SK-N-SH treated with all-trans-retinoic acid at 6 μM for 48 hours (cell line): Measurements from ENCODE around the gene FMN1.

Experiments used
- ATAC-seq: fragments of 200-7000 bp; cut with Tn5 transposase; 3 replicates; pipeline ENCODE4 v1.9.1; 2020; ENCODE audit warnings: mild to moderate bottlenecking, moderate library complexity
- CSDC2 ChIP-seq: fragments of 250-450 bp; sonication (Bioruptor Pico); IDR thresholded peaks from 2 replicates; pipeline ENCODE4 v1.5.0; 2020; ENCODE audit warnings: mild to moderate bottlenecking, moderate library complexity
- ESRRG ChIP-seq: fragments of 250-450 bp; sonication (Bioruptor Pico); IDR thresholded peaks from 2 replicates; pipeline ENCODE4 v1.6.1; 2021; ENCODE audit warnings: mild to moderate bottlenecking
- GLIS3 ChIP-seq: fragments of 250-450 bp; sonication (Bioruptor Pico); IDR thresholded peaks from 2 replicates; pipeline ENCODE4 v1.5.0; 2020; ENCODE audit warnings: mild to moderate bottlenecking, moderate library complexity
- ISL1 ChIP-seq: fragments of 250-450 bp; sonication (Bioruptor Pico); IDR thresholded peaks from 2 replicates; pipeline ENCODE4 v2.1.2; 2022; ENCODE audit warnings: mild to moderate bottlenecking, moderate library complexity
- OSR1 ChIP-seq: fragments of 250-450 bp; sonication (Bioruptor Pico); IDR thresholded peaks from 2 replicates; pipeline ENCODE4 v1.8.0; 2022; ENCODE audit warnings: moderate library complexity, mild to moderate bottlenecking, inconsistent platforms
- PPARA ChIP-seq: fragments of 250-450 bp; sonication (Bioruptor Pico); IDR thresholded peaks from 2 replicates; pipeline ENCODE4 v1.5.0; 2020; ENCODE audit warnings: mild to moderate bottlenecking, borderline replicate concordance
- RARB ChIP-seq: fragments of 250-450 bp; sonication (Bioruptor Pico); IDR thresholded peaks from 2 replicates; pipeline ENCODE4 v1.8.0; 2021; ENCODE audit warnings: mild to moderate bottlenecking, moderate library complexity
- SNAI2 ChIP-seq: fragments of 250-450 bp; sonication (Bioruptor Pico); IDR thresholded peaks from 2 replicates; pipeline ENCODE4 v1.5.0; 2020; ENCODE audit warnings: mild to moderate bottlenecking, moderate library complexity
- TCF4 ChIP-seq: fragments of 250-450 bp; sonication (Bioruptor Pico); IDR thresholded peaks from 2 replicates; pipeline ENCODE4 v1.8.0; 2021; ENCODE audit warnings: mild to moderate bottlenecking, moderate library complexity, borderline replicate concordance
- TOX ChIP-seq: fragments of 250-450 bp; sonication (Bioruptor Pico); IDR thresholded peaks from 2 replicates; pipeline ENCODE4 v1.8.0; 2021; ENCODE audit warnings: mild to moderate bottlenecking, moderate library complexity, borderline replicate concordance
- ZC3H10 ChIP-seq: fragments of 250-450 bp; sonication (Bioruptor Pico); IDR thresholded peaks from 2 replicates; pipeline ENCODE4 v1.5.1; 2021; ENCODE audit warnings: mild to moderate bottlenecking, moderate library complexity
- ZFP3 ChIP-seq: fragments of 250-450 bp; sonication (Bioruptor Pico); IDR thresholded peaks from 2 replicates; pipeline ENCODE4 v1.5.0; 2020; ENCODE audit warnings: mild to moderate bottlenecking, moderate library complexity
- ZFP30 ChIP-seq: fragments of 450-650 bp; formaldehyde crosslinking; IDR thresholded peaks from 2 replicates; pipeline ENCODE4 v1.5.0; 2022; ENCODE audit warnings: mild to moderate bottlenecking, moderate library complexity
- ZNF565 ChIP-seq: fragments of 450-650 bp; formaldehyde crosslinking; conservative IDR thresholded peaks from 2 replicates; pipeline ENCODE4 v1.5.0; 2020; ENCODE audit warnings: low read depth, mild to moderate bottlenecking, moderate library complexity
- ZNF70 ChIP-seq: fragments of 450-650 bp; formaldehyde crosslinking; IDR thresholded peaks from 2 replicates; pipeline ENCODE4 v1.5.0; 2020; ENCODE audit warnings: mild to moderate bottlenecking, moderate library complexity
- ZNF8 ChIP-seq: fragments of 450-650 bp; formaldehyde crosslinking; IDR thresholded peaks from 2 replicates; pipeline ENCODE4 v1.5.0; 2020; ENCODE audit warnings: mild to moderate bottlenecking, moderate library complexity
- TF ChIP-seq, protein P1 (sequence below): fragments of 250-450 bp; sonication (Bioruptor Pico); IDR thresholded peaks from 2 replicates; pipeline ENCODE4 v1.5.0; 2020; ENCODE audit warnings: mild to moderate bottlenecking, moderate library complexity
- TF ChIP-seq, protein P2 (sequence below): fragments of 250-450 bp; sonication (Bioruptor Pico); IDR thresholded peaks from 2 replicates; pipeline ENCODE4 v1.8.0; 2020; ENCODE audit warnings: mild to moderate bottlenecking, moderate library complexity, borderline replicate concordance
- TF ChIP-seq, protein P3 (sequence below): fragments of 250-450 bp; sonication (Bioruptor Pico); IDR thresholded peaks from 2 replicates; pipeline ENCODE4 v1.5.1; 2021; ENCODE audit warnings: mild to moderate bottlenecking, moderate library complexity
- TF ChIP-seq, protein P4 (sequence below): fragments of 250-450 bp; sonication (Bioruptor Pico); IDR thresholded peaks from 2 replicates; pipeline ENCODE4 v1.8.0; 2021; ENCODE audit warnings: low read depth, mild to moderate bottlenecking, moderate library complexity, borderline replicate concordance

The FMN1 gene

DNA sequence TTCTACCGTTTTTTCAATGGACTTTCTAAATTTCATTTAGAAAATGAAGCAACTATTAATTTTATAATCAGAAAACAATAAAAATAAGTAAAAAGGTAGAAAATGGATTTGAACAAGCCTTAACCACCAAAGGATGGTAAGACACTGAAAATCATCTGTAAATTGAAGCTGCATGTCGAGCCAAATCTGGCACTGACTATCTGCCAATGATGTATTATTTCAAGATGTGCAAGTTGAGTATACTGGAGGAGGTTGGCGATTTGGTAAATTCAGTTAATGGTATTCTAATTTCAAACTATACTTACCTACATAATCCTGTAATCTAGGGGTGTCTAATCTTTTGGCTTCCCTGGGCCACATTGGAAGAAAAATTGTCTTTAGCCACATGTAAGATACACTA, 93.5 kb downstream of the FMN1 start (continued):
- TF ChIP-seq, protein P1, sequence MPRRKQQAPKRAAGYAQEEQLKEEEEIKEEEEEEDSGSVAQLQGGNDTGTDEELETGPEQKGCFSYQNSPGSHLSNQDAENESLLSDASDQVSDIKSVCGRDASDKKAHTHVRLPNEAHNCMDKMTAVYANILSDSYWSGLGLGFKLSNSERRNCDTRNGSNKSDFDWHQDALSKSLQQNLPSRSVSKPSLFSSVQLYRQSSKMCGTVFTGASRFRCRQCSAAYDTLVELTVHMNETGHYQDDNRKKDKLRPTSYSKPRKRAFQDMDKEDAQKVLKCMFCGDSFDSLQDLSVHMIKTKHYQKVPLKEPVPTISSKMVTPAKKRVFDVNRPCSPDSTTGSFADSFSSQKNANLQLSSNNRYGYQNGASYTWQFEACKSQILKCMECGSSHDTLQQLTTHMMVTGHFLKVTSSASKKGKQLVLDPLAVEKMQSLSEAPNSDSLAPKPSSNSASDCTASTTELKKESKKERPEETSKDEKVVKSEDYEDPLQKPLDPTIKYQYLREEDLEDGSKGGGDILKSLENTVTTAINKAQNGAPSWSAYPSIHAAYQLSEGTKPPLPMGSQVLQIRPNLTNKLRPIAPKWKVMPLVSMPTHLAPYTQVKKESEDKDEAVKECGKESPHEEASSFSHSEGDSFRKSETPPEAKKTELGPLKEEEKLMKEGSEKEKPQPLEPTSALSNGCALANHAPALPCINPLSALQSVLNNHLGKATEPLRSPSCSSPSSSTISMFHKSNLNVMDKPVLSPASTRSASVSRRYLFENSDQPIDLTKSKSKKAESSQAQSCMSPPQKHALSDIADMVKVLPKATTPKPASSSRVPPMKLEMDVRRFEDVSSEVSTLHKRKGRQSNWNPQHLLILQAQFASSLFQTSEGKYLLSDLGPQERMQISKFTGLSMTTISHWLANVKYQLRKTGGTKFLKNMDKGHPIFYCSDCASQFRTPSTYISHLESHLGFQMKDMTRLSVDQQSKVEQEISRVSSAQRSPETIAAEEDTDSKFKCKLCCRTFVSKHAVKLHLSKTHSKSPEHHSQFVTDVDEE (CRISPR knock-in tag), result no peak
- TF ChIP-seq PPARA, result no peak

DNA sequence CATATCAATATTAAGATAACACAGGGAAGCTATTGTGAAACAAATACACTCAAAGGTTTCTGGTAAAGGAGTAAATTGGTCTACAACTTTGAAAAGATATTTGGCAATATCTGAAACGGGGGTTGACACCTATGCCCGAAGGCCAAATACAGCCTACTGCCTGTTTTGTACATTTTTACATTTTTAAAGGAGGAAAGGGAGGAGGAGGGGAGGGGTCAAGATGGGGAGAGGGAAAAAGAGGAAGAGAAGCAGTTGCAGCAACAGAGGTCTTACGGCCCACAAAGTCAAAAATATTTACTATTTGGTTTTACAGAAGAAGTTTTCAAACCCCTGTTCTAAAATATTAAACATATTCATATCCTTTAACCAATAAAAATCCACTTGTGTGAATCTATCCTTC, 94.2 kb downstream of the FMN1 start:
- TF ChIP-seq, protein P2, sequence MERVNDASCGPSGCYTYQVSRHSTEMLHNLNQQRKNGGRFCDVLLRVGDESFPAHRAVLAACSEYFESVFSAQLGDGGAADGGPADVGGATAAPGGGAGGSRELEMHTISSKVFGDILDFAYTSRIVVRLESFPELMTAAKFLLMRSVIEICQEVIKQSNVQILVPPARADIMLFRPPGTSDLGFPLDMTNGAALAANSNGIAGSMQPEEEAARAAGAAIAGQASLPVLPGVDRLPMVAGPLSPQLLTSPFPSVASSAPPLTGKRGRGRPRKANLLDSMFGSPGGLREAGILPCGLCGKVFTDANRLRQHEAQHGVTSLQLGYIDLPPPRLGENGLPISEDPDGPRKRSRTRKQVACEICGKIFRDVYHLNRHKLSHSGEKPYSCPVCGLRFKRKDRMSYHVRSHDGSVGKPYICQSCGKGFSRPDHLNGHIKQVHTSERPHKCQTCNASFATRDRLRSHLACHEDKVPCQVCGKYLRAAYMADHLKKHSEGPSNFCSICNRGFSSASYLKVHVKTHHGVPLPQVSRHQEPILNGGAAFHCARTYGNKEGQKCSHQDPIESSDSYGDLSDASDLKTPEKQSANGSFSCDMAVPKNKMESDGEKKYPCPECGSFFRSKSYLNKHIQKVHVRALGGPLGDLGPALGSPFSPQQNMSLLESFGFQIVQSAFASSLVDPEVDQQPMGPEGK, result no peak
- no peak for TF ChIP-seq CSDC2
- no peak for TF ChIP-seq ZFP30
- no peak for TF ChIP-seq TOX
- no peak for TF ChIP-seq ESRRG (CRISPR knock-in tag)
- no peak for TF ChIP-seq SNAI2 (CRISPR knock-in tag)
- no peak for TF ChIP-seq RARB (CRISPR knock-in tag)
- no peak for TF ChIP-seq ZNF8 (CRISPR knock-in tag)
- TF ChIP-seq, protein P3, sequence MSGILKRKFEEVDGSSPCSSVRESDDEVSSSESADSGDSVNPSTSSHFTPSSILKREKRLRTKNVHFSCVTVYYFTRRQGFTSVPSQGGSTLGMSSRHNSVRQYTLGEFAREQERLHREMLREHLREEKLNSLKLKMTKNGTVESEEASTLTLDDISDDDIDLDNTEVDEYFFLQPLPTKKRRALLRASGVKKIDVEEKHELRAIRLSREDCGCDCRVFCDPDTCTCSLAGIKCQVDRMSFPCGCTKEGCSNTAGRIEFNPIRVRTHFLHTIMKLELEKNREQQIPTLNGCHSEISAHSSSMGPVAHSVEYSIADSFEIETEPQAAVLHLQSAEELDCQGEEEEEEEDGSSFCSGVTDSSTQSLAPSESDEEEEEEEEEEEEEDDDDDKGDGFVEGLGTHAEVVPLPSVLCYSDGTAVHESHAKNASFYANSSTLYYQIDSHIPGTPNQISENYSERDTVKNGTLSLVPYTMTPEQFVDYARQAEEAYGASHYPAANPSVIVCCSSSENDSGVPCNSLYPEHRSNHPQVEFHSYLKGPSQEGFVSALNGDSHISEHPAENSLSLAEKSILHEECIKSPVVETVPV (CRISPR knock-in tag), result no peak
- TF ChIP-seq ZFP3 (CRISPR knock-in tag), result no peak
- TF ChIP-seq, protein P4, sequence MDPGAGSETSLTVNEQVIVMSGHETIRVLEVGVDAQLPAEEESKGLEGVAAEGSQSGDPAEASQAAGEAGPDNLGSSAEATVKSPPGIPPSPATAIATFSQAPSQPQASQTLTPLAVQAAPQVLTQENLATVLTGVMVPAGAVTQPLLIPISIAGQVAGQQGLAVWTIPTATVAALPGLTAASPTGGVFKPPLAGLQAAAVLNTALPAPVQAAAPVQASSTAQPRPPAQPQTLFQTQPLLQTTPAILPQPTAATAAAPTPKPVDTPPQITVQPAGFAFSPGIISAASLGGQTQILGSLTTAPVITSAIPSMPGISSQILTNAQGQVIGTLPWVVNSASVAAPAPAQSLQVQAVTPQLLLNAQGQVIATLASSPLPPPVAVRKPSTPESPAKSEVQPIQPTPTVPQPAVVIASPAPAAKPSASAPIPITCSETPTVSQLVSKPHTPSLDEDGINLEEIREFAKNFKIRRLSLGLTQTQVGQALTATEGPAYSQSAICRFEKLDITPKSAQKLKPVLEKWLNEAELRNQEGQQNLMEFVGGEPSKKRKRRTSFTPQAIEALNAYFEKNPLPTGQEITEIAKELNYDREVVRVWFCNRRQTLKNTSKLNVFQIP (CRISPR knock-in tag), result no peak
- TF ChIP-seq GLIS3 (CRISPR knock-in tag), result no peak
- TF ChIP-seq ZNF70 (CRISPR knock-in tag), result no peak
- no peak for TF ChIP-seq OSR1 (CRISPR knock-in tag)
- TF ChIP-seq PPARA, result no peak
- TF ChIP-seq ISL1, result no peak
- TF ChIP-seq, protein P1 (CRISPR knock-in tag), result no peak
- no peak for TF ChIP-seq TCF4 (CRISPR knock-in tag)
- TF ChIP-seq ZNF565 (CRISPR knock-in tag), result no peak
- ATAC-seq, result no peak

DNA sequence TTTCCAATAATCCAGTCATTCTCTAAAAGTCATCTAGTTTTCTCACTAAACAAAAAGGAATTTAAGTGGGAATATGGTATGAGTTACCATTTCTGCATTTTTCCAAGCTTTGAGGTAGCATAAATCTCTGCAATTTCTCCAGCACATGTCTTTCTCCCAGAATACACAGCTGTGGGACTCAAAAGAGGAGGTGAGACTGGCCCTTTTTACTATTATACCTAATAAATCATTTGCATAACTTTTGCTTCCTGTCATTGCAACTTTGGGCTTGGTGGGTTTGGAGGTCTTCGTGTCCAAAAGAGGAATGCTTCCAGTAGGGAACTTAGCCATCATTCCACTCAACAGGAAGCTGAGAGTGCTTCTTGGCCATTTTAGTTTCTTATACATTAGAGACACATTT, 94.8 kb downstream of the FMN1 start:
- no peak for ATAC-seq
- TF ChIP-seq ZC3H10 (CRISPR knock-in tag) (no peak), ZNF70 (CRISPR knock-in tag) (no peak), ZNF565 (CRISPR knock-in tag) (no peak), ZNF8 (CRISPR knock-in tag) (no peak), OSR1 (CRISPR knock-in tag) (no peak), PPARA (no peak), ISL1 (no peak), ESRRG (CRISPR knock-in tag) (no peak), ZFP30 (no peak), SNAI2 (CRISPR knock-in tag) (no peak), ZFP3 (CRISPR knock-in tag) (no peak), CSDC2 (no peak)
- TF ChIP-seq, protein P3 (CRISPR knock-in tag), result no peak
- TF ChIP-seq, protein P4 (CRISPR knock-in tag), result no peak
- TF ChIP-seq, protein P1 (CRISPR knock-in tag), result no peak
